Breast epithelium (tissue), 3 donors: Measurements from ENCODE around the gene GOLT1A.

Experiments used
- POLR2A ChIP-seq: fragments of 450-650 bp; IDR thresholded peaks from one replicate; pipeline ENCODE4 v1.6.1; 2016; ENCODE audit warnings: antibody characterized with exemption, mild to moderate bottlenecking, moderate library complexity
- POLR2AphosphoS5 ChIP-seq, 3 donors: sonication (generic); formaldehyde crosslinking; IDR thresholded peaks; one replicate each; pipeline ENCODE4 v1.6.1; 2017; ENCODE audit warnings: antibody characterized with exemption in 3 of 3
- TF ChIP-seq, protein P1 (sequence below), 3 donors: fragments of 450-650 bp; IDR thresholded peaks; one replicate each; pipeline ENCODE4 v1.5.1; 2016 to 2017; ENCODE audit warnings: antibody characterized with exemption in 3 of 3, mild to moderate bottlenecking in 3 of 3, moderate library complexity in 3 of 3

DNA sequence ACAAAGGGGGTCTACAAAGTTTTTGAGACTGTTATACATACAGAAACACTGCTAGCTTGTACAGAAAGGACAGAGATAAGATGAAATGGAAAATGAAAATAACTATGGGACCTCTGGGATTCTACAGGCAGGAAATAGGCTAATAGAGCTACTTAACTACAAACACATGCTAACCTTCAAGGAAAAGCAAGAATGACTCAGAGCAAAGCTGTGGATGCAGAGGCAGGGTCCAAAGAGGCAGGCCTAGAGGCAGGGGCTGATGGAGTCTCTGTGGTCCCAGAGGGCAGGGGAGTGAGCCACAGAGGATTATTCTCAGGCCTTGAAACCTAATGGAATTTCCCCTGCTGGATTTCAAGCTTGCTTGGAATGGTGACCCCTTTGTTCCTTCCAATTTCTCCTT lies 18.7 kb upstream of the GOLT1A start:
- TF ChIP-seq, protein P1, sequence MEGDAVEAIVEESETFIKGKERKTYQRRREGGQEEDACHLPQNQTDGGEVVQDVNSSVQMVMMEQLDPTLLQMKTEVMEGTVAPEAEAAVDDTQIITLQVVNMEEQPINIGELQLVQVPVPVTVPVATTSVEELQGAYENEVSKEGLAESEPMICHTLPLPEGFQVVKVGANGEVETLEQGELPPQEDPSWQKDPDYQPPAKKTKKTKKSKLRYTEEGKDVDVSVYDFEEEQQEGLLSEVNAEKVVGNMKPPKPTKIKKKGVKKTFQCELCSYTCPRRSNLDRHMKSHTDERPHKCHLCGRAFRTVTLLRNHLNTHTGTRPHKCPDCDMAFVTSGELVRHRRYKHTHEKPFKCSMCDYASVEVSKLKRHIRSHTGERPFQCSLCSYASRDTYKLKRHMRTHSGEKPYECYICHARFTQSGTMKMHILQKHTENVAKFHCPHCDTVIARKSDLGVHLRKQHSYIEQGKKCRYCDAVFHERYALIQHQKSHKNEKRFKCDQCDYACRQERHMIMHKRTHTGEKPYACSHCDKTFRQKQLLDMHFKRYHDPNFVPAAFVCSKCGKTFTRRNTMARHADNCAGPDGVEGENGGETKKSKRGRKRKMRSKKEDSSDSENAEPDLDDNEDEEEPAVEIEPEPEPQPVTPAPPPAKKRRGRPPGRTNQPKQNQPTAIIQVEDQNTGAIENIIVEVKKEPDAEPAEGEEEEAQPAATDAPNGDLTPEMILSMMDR (IDR thresholded peaks at IDR 0.05): no peak
- TF ChIP-seq POLR2A (no peak), POLR2AphosphoS5 (IDR thresholded peaks at IDR 0.05) (no peak)
